ENCODE results near the gene EIF4H.

GRCh38 chr7:74222851-74223710 lies 48.9 kb downstream of the EIF4H start:
- TF ChIP-seq CTCF (IDR thresholded peaks at IDR 0.05) (no peak), POLR2A (IDR thresholded peaks at IDR 0.05) (no peak)
